Measurements from ENCODE around the gene PTPN2. TPM values are rescaled to one million over a fixed set of nuclear protein-coding genes. Genes with fewer than 3 reads are reported as not detected.

The PTPN2 gene
- total and polyA plus RNA-seq, 2 of the 4 experiments (the other 2 are of a cell fraction): 13.2 to 30.6 TPM

DNA sequence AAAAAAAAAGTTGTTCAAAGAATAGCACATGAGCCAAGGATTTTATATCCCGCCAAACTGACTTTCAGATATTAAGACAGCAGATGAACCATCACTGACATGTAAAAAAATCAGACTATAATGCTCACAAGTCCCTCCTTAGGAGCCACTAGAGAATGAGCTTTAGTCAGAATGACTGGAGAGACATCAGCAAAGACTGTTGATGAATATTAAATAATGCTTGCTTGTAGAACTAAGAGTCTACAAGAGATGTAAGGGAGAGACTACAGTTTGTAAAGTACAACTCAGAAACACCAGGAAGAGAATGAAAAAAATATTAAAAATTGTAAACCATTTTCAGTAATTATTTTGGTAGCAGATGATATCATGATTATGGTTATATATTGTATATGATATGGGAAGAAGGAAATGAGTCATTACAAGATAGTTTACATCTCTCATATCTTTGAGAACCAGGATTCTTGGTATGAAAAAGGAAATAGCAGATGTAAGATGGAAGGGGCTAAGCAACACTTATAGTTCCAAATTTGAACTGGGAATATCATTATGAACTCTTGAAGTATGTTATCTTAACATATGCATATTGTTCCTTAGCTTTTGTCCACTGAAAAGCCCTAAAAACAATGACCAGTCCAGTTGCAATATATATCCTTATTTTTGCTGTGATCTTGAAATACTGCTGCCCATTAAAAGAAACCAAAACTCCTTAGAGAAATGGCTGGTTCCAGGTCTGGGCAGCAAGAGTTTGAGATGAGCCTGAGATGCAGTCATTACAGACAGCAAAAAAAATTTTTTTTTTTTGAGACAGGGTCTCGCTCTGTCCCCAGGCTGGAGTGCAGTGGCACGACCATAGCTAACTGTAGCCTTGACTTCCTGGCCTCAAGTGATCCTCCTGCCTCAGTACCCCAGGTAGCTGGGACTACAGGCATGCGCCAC is 55.7 kb downstream of the PTPN2 start:
- BruUV-seq (replicated peaks): no TSS peak
- H3K9me3 ChIP-seq (ENCODE audit: control insufficient read depth, insufficient read depth, low read length): peaks cover 3% of the 10 kb centered on the region
- in situ Hi-C loops (cut with MboI; ENCODE audit: low sequenced_read_pairs) (no loop called here), intact Hi-C loops (cut with micrococcal nuclease) (no loop called here), dilution Hi-C loops (cut with HindIII; ENCODE audit: low sequenced_read_pairs, unreplicated experiment) (no loop called here)
- H2BK20ac ChIP-seq (ENCODE audit: low read depth, low read length): no peak overlapping the region; the same call in 1 of the 2 replicates
- H3K14ac ChIP-seq (replicated peaks; ENCODE audit: low read depth, low read length): no peak overlapping the region
- no peak overlapping the region for H2AFZ ChIP-seq (replicated peaks; ENCODE audit: low read length, poor library complexity)
- peaks cover 11% of the 10 kb centered on the region for H3K36me3 ChIP-seq (ENCODE audit: control insufficient read depth, insufficient read depth, low read length)
- H3K9me1 ChIP-seq (ENCODE audit: insufficient read depth, low read length): no peaks in the 10 kb centered on the region
- H3K79me1 ChIP-seq (ENCODE audit: low read depth in 1 of 2, low read length in 2 of 2): peaks cover 0 to 12% of the 10 kb centered on the region in 2 experiments; a peak in 2 of 4 replicates
- H3K4me2 ChIP-seq (ENCODE audit: low read depth, low read length): no peak overlapping the region
- peak overlapping the region; percentile 43; the same call in 1 of the 2 replicates for H3K27ac ChIP-seq (ENCODE audit: insufficient read depth, low read length)
- ChIA-PET CTCF (no interaction called here), POLR2A (ENCODE audit: unreplicated experiment) (no interaction called here)
- H4K91ac ChIP-seq (ENCODE audit: insufficient read depth, low read depth, low read length): no peak overlapping the region
- H2BK5ac ChIP-seq (ENCODE audit: low read depth, low read length, poor library complexity, severe bottlenecking): peak overlapping the region; percentile 81
- peak; percentile 84 for ATAC-seq (ENCODE audit: low read depth)
- no peak overlapping the region for H2AK9ac ChIP-seq (replicated peaks; ENCODE audit: low read depth, low read length, poor library complexity)
- WGBS, 2 experiments (ENCODE audit: extremely low coverage in 2 of 2, insufficient read length in 1 of 2): 100% methylated on average over 2 of the region's 4 CpGs; no CpG with 5 or more reads in 1 of the 2 experiments
- no peak overlapping the region for H3K9ac ChIP-seq (ENCODE audit: low read depth, low read length)
- no peaks in the 10 kb centered on the region for H4K20me1 ChIP-seq (ENCODE audit: insufficient read depth, low read length)
- H3K23ac ChIP-seq (ENCODE audit: low read depth, low read length): no peak overlapping the region; the same call in 1 of the 2 replicates
- no peak overlapping the region for H2BK120ac ChIP-seq (ENCODE audit: low read depth, low read length)
- H4K5ac ChIP-seq (ENCODE audit: low read depth, low read length): no peak overlapping the region; the same call in 1 of the 2 replicates
- H2AK5ac ChIP-seq (ENCODE audit: low read depth, low read length): peak overlapping the region; percentile 75; the same call in 1 of the 2 replicates
- DNase-seq: peak; percentile 65
- H3K18ac ChIP-seq (ENCODE audit: low read depth, low read length): peak overlapping the region; percentile 47; the same call in 1 of the 2 replicates
- H2BK15ac ChIP-seq (ENCODE audit: low read depth, low read length): 0 out of 3 replicates have a peak overlapping the region, but pooled peaks have one; percentile 36
- peak overlapping the region in 1 of 2 experiments; percentile 19; a peak in 1 of 4 replicates for H4K8ac ChIP-seq (ENCODE audit: low read depth in 2 of 2, low read length in 2 of 2)
- H3K4me1 ChIP-seq (ENCODE audit: control insufficient read depth, insufficient read depth, low read length): peaks cover 2% of the 10 kb centered on the region; the same call in 1 of the 2 replicates
- H3K56ac ChIP-seq (ENCODE audit: extremely low read depth, insufficient read depth, low read length): no peak overlapping the region; the same call in 1 of the 2 replicates
- no peaks in the 10 kb centered on the region for H3K27me3 ChIP-seq (ENCODE audit: control insufficient read depth, insufficient read depth, low read length)
- peak overlapping the region; percentile 32; the same call in 1 of the 2 replicates for H3K4ac ChIP-seq (ENCODE audit: low read depth, low read length)
- TF ChIP-seq RCOR1 (IDR thresholded peaks at IDR 0.05; ENCODE audit: insufficient replicate concordance, low read length): no peak
- TF ChIP-seq, protein P1, sequence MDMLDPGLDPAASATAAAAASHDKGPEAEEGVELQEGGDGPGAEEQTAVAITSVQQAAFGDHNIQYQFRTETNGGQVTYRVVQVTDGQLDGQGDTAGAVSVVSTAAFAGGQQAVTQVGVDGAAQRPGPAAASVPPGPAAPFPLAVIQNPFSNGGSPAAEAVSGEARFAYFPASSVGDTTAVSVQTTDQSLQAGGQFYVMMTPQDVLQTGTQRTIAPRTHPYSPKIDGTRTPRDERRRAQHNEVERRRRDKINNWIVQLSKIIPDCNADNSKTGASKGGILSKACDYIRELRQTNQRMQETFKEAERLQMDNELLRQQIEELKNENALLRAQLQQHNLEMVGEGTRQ (IDR thresholded peaks at IDR 0.05; ENCODE audit: low read depth, low read length): no peak
- no peak for TF ChIP-seq RFX5 (IDR thresholded peaks at IDR 0.05; ENCODE audit: low read depth, low read length)
- TF ChIP-seq POLR2A (IDR thresholded peaks at IDR 0.05; ENCODE audit: low read depth, low read length): no peak
- no peak for TF ChIP-seq CEBPB (IDR thresholded peaks at IDR 0.05; ENCODE audit: low read depth, low read length)
- TF ChIP-seq BHLHE40 (IDR thresholded peaks at IDR 0.05; ENCODE audit: low read depth, low read length): no peak
- TF ChIP-seq MAZ (IDR thresholded peaks at IDR 0.05; ENCODE audit: borderline replicate concordance, low read depth, low read length): no peak
- TF ChIP-seq MXI1 (IDR thresholded peaks at IDR 0.05; ENCODE audit: borderline replicate concordance, low read depth, low read length): no peak
- no peak overlapping the region for H3K4me3 ChIP-seq (ENCODE audit: insufficient read depth, low read depth, low read length)
